MM.1S (cell line): ENCODE data around the gene NRP2.

Experiments
- CTCF ChIP-seq: fragments of 300-600 bp; sonication (generic); IDR thresholded peaks from 2 replicates; pipeline ENCODE4 v1.5.1; 2016; ENCODE audit warnings: antibody characterized with exemption, low read length, mixed read lengths
- EZH2 ChIP-seq: fragments of 300-600 bp; sonication (generic); optimal IDR thresholded peaks from 2 replicates; pipeline ENCODE3; 2017; ENCODE audit warnings: low read depth, mild to moderate bottlenecking, antibody characterized with exemption, low read length, mixed read lengths
- EZH2phosphoT487 ChIP-seq: fragments of 300-600 bp; sonication (generic); IDR thresholded peaks from 2 replicates; pipeline ENCODE4 v1.6.1; 2018; ENCODE audit warnings: antibody characterized with exemption, low read length

GRCh38 chr2:205811387-205811786 is 129.1 kb downstream of the NRP2 start:
- no peak for TF ChIP-seq EZH2
- TF ChIP-seq CTCF: no peak
- TF ChIP-seq EZH2phosphoT487: no peak
